Choroid plexus epithelial cell (primary cell): ENCODE results near the gene MACROH2A1.
A peak's percentile ranks its signal among the peaks of the same experiment; 100 is the strongest.

Experiments used
- DNase-seq: peaks from one replicate; pipeline ENCODE4 v3.0.0-alpha.2; 2010; ENCODE audit warnings: low read depth
- H3K4me3 ChIP-seq: 2 replicates; pipeline ENCODE4 v1.5.1; 2011; ENCODE audit warnings: low read depth, mild to moderate bottlenecking, control low read depth, low read length, moderate library complexity
- TF ChIP-seq, protein P1 (sequence below): conservative IDR thresholded peaks from 2 replicates; pipeline ENCODE4 v1.5.1; 2011; ENCODE audit warnings: low read depth, mild to moderate bottlenecking, control low read depth, inconsistent platforms, low read length, moderate library complexity

The MACROH2A1 gene

DNA sequence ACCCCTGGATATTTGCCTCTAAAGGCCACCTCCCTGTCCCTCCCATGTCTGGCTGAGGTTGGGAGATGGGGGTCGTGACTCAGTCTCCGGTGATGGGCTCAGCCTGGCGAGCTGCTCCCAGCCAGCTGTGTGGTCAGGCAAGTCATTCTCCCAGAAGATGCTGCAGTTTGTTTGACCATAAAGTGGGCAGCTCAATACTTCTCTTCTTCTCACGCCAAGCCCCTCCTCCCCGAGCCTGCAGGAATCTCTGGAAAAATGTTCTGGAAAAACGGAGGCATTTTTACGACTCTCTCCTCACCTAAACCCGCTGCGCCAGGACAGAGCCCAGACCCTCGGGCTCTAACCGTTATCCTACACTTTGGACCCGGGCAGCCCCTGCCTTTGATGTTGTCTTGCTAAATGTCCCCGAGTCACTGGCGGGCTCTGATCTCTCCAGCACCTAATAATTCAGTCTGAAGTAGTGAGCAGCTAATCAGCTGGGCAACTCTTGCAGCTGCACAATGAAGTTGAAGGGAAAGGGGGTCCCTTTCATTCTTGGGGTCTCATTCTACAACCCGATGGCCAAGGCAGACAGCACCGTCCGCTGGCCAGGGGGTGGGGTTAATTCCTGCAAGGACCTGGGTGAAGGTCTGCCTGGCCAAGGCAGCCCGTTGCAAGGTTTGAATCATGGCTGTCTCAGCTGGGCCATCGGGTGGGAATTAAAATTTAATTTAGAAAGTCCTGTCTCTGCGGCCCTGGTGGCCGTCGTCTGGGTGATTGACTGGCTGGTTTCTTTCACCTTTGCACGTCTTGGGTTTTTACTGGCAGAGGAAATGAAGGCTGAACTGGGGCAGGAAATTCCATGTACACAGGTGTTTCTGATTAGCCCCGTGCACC lies 35.8 kb upstream of the MACROH2A1 start:
- H3K4me3 ChIP-seq: no peak overlapping the region
- TF ChIP-seq, protein P1, sequence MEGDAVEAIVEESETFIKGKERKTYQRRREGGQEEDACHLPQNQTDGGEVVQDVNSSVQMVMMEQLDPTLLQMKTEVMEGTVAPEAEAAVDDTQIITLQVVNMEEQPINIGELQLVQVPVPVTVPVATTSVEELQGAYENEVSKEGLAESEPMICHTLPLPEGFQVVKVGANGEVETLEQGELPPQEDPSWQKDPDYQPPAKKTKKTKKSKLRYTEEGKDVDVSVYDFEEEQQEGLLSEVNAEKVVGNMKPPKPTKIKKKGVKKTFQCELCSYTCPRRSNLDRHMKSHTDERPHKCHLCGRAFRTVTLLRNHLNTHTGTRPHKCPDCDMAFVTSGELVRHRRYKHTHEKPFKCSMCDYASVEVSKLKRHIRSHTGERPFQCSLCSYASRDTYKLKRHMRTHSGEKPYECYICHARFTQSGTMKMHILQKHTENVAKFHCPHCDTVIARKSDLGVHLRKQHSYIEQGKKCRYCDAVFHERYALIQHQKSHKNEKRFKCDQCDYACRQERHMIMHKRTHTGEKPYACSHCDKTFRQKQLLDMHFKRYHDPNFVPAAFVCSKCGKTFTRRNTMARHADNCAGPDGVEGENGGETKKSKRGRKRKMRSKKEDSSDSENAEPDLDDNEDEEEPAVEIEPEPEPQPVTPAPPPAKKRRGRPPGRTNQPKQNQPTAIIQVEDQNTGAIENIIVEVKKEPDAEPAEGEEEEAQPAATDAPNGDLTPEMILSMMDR: no peak
- no peak for DNase-seq

DNA sequence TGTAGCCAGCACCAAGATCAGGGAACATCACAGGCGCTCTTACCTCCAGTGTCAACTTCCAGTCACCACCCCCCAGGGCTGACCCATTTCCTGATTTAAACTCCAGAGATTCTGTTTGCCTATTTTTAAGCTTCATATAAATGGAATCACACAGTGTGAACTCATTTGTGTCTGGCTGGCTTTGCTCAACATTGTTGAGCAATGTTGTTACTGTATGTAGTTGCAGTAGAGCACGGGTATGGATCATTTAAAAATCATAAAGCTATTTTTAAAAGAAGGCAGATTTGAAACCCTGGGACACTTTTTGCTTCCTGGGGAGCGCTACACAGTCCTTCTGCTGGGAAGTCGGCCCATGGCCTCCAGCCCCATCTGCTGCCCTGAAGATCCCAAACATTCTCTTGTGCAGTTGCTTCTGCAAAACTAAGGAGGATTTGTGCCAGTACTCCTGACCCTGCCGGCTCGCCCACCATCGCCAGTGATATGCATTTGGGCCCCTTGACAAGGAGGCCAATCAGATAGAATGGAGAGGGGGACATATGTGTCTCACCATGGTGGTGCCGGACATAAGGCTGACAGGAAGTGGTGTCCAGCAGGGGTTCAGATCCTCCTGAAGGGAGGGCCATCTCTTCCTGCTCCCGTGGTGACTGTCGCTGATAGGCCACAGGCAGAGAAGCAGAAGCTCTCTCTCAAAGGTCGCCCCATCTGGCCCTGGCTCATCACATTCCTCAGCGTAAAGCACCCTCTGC lies 34.8 kb upstream of the MACROH2A1 start:
- DNase-seq: peak; percentile 68
- TF ChIP-seq, protein P1: no peak
- H3K4me3 ChIP-seq: no peak overlapping the region

DNA sequence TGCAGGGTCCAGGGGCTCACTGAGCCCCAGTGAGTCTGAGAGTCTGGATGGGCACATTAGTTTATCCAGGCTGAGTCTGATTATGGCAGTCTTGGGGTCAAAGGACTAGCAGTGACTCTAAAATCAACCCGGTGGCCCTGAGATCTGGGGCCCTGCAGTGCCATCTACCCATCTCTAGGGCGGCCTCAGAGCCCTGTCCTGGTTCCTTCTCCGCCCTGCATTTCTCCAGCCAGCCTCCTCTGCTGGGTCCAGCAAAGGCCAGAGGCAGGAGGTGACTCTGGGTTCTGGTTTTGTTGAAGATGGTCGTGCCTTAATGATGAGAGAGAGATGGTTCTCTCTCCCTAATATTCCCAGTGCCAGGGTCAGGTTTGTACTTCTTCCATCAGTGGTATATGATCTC lies 33.1 kb upstream of the MACROH2A1 start:
- no peak for DNase-seq
- TF ChIP-seq, protein P1: no peak
- no peak overlapping the region for H3K4me3 ChIP-seq

DNA sequence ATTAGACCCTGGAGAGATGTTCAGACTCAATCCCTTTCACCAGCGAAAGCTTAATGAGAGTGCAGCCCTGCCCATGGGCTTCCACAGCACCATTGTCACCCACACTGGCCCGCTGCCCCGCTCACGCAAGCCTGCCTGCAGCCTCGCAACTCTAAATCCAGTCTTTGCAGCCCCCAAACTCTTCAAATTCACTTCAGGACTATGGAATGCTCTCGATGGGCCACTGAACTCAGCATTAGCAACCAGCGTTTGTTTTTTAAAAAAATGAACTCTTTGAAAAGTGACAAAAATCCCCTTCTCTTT lies 31.1 kb upstream of the MACROH2A1 start:
- H3K4me3 ChIP-seq: no peak overlapping the region
- no peak for DNase-seq
- TF ChIP-seq, protein P1: no peak

DNA sequence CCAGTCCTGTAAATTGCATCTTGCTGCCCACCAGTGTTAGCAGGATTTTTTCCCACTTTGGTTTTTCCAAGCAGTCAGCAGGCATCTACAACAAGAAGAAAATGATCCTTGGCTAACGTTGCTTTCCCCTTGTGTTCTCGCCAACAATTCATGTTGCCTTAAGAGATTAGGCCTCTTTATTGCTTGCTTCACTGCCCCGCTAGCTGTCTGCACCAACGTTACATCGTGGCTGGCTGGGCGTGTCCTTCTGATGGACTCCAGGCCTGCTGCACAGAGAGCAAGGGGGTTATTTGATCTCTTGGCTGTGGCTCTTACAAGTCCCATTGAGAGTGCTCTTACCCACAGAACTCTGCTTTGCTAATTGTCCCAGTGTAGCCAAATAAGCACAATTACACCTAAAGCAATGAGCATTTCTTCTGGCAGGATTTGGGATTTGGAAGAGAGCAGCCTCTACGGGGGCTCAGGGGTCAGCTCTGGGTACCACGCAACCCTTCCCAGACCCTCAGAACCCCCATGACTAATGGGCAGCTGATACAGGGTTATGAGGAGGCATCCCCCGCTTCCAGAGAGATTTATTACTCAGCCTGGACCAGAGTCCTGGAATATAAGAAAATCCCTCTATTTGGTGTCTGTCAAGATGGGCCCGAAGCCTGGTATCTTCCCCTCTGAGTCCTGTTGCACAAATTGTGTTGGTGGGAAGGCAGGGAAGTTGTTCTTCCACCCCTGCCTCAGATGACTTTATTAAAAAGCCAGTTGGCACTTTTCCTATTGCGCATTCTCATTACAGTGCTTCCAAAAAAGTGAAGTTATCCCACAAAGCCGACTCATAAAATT lies 30.5 kb upstream of the MACROH2A1 start:
- TF ChIP-seq, protein P1: no peak
- DNase-seq: no peak

DNA sequence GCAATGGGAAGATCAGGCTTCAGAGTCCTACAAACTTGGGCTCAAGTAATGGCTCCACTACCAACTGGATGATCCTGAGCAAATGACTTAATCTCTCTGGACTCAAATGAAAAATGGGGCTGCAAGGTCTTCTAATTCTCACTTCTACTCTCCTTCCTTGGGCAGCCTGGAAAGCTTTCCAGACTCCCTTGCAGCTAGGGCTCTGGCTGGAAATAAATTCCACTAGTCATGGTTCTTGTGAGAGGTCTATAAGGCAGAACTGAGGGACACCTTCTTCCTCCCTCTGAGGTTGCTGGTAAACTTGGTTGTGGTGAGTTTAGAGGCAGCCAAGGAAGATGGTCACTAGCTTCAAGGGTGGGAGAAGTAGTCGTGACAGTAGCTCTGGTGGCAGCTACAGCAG lies 29.6 kb upstream of the MACROH2A1 start:
- H3K4me3 ChIP-seq: no peak overlapping the region
- TF ChIP-seq, protein P1: no peak
- no peak for DNase-seq

More for the DNA sequence above, 30.5 kb upstream of the MACROH2A1 start:
- no peak overlapping the region for H3K4me3 ChIP-seq
